ENCODE measurements around the gene TAF1B. TPM values are rescaled to one million over a fixed set of nuclear protein-coding genes. Genes with fewer than 3 reads are reported as not detected.
A peak's percentile ranks its signal among the peaks of the same experiment; 100 is the strongest.

The TAF1B gene
- total RNA-seq, 1 donor from 2014 or later, result 15.6 TPM

DNA sequence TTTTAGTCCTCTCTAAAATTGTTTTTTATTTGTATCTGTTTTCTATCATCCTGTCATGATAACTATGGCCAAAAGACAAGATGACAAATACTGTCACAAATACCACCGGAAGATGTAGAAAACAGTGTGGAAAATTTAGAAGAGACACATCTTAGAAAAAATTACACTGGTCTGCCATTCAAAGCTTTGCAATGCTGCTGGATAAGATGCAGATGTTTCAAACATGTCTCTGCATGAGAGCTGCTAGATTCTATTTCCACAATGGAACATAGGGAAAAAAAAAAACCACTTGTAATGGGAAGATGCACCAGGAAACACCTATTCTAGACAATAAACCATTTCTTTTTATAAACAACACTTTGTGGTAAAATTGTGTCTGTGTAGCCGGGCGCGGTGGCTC, 5.8 kb upstream of the TAF1B start:
- Mint-ChIP-seq H3K27ac (ENCODE audit: unreplicated experiment) (no peak overlapping the region), H3K9me3 (ENCODE audit: low read depth) (no peaks in the 10 kb centered on the region), H3K27me3 (ENCODE audit: low read depth) (peaks cover under 1% of the 10 kb centered on the region), H3K4me1 (ENCODE audit: low read depth) (peaks cover 8% of the 10 kb centered on the region), H3K4me3 (ENCODE audit: unreplicated experiment) (no peak overlapping the region), H3K36me3 (ENCODE audit: low read depth) (no peaks in the 10 kb centered on the region)
- TF ChIP-seq, protein P1, sequence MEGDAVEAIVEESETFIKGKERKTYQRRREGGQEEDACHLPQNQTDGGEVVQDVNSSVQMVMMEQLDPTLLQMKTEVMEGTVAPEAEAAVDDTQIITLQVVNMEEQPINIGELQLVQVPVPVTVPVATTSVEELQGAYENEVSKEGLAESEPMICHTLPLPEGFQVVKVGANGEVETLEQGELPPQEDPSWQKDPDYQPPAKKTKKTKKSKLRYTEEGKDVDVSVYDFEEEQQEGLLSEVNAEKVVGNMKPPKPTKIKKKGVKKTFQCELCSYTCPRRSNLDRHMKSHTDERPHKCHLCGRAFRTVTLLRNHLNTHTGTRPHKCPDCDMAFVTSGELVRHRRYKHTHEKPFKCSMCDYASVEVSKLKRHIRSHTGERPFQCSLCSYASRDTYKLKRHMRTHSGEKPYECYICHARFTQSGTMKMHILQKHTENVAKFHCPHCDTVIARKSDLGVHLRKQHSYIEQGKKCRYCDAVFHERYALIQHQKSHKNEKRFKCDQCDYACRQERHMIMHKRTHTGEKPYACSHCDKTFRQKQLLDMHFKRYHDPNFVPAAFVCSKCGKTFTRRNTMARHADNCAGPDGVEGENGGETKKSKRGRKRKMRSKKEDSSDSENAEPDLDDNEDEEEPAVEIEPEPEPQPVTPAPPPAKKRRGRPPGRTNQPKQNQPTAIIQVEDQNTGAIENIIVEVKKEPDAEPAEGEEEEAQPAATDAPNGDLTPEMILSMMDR (IDR thresholded peaks at IDR 0.05), result no peak
- DNase-seq (ENCODE audit: low spot score), result no peak

DNA sequence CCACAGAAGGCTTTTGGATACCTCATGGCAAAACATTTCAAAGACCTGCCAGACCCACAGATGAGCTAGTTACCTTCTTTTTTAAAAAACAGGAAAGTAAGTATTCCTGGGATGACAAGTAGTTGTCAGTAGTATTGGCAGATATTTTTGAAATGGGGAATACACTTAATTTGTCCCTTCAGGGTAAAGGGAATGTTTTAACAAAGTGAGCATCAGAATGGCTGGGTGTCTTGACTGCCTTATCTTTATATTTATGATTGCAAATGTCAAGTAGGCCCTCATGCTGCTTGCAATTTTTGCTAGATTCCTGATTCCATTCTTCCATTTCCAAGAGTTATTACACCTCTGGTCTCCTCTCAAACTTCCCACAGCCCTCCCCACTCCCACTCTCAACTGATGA, 4.9 kb upstream of the TAF1B start:
- no peaks in the 10 kb centered on the region for H3K36me3 Mint-ChIP-seq (ENCODE audit: low read depth)
- H3K4me1 Mint-ChIP-seq (ENCODE audit: low read depth), result peaks cover 13% of the 10 kb centered on the region
- H3K4me3 Mint-ChIP-seq (ENCODE audit: unreplicated experiment), result no peak overlapping the region
- H3K27me3 Mint-ChIP-seq (ENCODE audit: low read depth), result no peaks in the 10 kb centered on the region
- H3K27ac Mint-ChIP-seq (ENCODE audit: unreplicated experiment), result no peak overlapping the region
- DNase-seq (ENCODE audit: low spot score), result no peak
- H3K9me3 Mint-ChIP-seq (ENCODE audit: low read depth), result no peaks in the 10 kb centered on the region
- TF ChIP-seq, protein P1 (IDR thresholded peaks at IDR 0.05), result no peak

DNA sequence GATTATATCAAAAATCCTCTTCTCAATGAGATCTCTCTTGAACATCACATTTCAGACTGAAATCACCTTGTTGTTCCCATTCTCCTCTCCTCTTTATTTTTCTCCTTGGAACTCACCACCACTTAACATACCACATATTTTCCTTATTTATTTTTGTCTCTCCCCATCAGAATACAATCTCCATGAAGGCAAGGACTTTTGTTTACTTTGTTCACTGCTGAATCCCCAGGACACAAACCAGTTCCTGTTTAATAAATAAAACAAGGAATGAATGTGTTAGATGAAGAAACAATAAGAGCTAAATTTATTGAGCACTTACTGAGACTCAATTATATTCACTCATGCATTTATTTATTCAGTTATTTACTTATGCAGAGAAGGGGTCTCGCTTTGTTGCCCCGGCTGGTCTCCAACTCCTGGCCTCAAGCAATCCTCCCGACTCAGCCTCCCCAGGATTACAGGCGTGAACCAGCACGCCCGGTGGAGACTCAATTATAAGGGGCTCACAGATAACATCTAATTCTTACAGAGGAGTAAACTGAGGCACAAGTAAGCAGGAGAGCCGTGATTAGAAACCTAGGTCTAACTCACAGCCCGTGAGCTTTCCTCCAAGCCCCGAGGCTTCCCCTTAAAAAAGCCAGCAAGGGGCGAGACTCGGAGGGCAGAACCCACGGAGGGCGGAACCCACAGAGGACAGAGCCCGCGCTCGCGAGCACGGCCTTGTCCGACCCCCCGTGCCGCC, 616 bp upstream of the TAF1B start:
- Mint-ChIP-seq H3K27me3 (ENCODE audit: low read depth) (no peaks in the 10 kb centered on the region), H3K9me3 (ENCODE audit: low read depth) (no peaks in the 10 kb centered on the region), H3K4me3 (ENCODE audit: unreplicated experiment) (peak overlapping the region; percentile 84), H3K27ac (ENCODE audit: unreplicated experiment) (peak overlapping the region; percentile 78), H3K36me3 (ENCODE audit: low read depth) (peaks cover 3% of the 10 kb centered on the region), H3K4me1 (ENCODE audit: low read depth) (peaks cover 36% of the 10 kb centered on the region)
- no peak for DNase-seq (ENCODE audit: low spot score)
- TF ChIP-seq, protein P1 (IDR thresholded peaks at IDR 0.05), result no peak

DNA sequence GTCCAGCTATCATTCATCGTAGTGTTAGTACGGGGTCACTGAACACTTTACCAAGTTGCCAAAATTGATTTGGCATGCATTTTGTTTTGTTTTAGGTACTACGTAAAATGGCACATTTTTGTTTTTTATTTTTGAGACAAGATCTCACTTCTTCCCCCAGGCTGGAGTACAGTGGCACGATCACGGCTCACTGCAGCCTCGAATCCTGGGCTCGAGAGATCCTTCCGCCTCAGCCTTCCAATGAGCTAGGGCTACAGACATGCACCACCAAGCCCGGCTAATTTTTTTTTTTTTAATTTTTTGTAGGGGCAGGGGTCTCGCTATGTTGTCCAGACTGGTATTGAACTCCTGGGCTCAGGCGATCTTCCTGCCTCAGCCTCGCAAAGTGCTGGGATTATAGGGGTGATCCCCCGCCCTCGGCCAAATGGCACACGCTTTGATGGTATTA, 786 bp downstream of the TAF1B start:
- Mint-ChIP-seq H3K4me1 (ENCODE audit: low read depth) (peaks cover 36% of the 10 kb centered on the region), H3K9me3 (ENCODE audit: low read depth) (no peaks in the 10 kb centered on the region), H3K27me3 (ENCODE audit: low read depth) (no peaks in the 10 kb centered on the region), H3K4me3 (ENCODE audit: unreplicated experiment) (peak overlapping the region; percentile 84), H3K27ac (ENCODE audit: unreplicated experiment) (peak overlapping the region; percentile 78), H3K36me3 (ENCODE audit: low read depth) (peaks cover 6% of the 10 kb centered on the region)
- DNase-seq (ENCODE audit: low spot score), result no peak
- TF ChIP-seq, protein P1 (IDR thresholded peaks at IDR 0.05), result no peak

DNA sequence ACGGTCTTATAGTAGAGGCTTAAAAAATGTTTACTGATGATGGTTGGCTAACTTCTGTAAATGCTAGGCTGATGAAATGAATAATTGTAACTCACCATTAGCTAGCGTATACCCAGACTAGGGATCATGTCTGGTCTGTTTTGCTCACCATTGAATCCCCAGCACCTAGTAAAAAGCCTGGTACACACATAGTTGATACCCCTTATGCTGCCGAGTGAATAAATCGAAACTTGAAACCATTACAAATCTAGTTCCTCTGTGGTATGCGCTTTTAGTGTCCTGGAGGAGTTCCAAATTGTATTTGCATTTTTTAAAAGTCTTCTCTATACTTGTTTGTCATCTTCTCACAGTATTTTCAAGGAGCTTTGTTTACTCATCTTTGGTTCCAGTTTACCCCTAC, 1.3 kb downstream of the TAF1B start:
- Mint-ChIP-seq H3K27me3 (ENCODE audit: low read depth) (no peaks in the 10 kb centered on the region), H3K36me3 (ENCODE audit: low read depth) (peaks cover 6% of the 10 kb centered on the region), H3K9me3 (ENCODE audit: low read depth) (no peaks in the 10 kb centered on the region), H3K27ac (ENCODE audit: unreplicated experiment) (no peak overlapping the region), H3K4me1 (ENCODE audit: low read depth) (peaks cover 36% of the 10 kb centered on the region), H3K4me3 (ENCODE audit: unreplicated experiment) (peak overlapping the region; percentile 84)
- DNase-seq (ENCODE audit: low spot score), result no peak
- TF ChIP-seq, protein P1 (IDR thresholded peaks at IDR 0.05), result no peak
